GM18951 (cell line): Measurements from ENCODE around the gene FBXW11.

ENCODE experiments used
- POLR2A ChIP-seq: IDR thresholded peaks from 4 replicates; pipeline ENCODE4 v1.6.1; 2011; ENCODE audit warnings: mild to moderate bottlenecking; ENCODE audit not compliant: insufficient read length, insufficient read depth; ENCODE audit errors: extremely low read depth
- in situ Hi-C: fragments of 300-500 bp; cut with MboI; formaldehyde crosslinking; loops from one replicate; pipeline ENCODE4 v1.12.0; 2022; ENCODE audit warnings: low sequenced_read_pairs, mixed read lengths, inconsistent platforms; ENCODE audit not compliant: unreplicated experiment

Gene FBXW11

DNA sequence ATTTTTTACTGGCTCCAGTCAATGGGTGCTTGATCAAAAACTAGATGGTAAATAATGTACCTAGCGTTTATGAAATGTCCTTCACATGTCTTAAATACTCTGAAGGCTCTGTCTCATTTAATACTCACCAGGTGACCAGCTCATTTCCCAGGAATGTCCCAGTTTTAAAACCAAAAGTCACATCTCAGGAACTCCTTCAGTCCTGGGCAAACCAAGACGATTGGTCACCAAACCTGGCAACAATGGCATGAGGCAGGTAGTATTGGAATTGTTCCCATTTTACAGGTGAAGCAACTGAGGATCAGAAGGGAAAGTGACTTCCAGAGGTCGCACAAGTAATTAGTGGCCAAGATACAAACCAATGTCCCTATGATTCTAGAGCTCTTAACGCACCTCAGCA is 193.2 kb downstream of the FBXW11 start:
- TF ChIP-seq POLR2A, result no peak
- in situ Hi-C loops, result no loop called here
